Smooth muscle cell (in vitro differentiated cells): Measurements from ENCODE around the gene CTNNA2. TPM values are rescaled to one million over a fixed set of nuclear protein-coding genes. Genes with fewer than 3 reads are reported as not detected.

ENCODE experiments used
- DNase-seq: peaks from one replicate; lab custom pipeline; 2025; ENCODE audit not compliant: unreplicated experiment; lab: John Stamatoyannopoulos, UW
- H2AFZ ChIP-seq: fragments of 200-600 bp; sonication (generic); 2 replicates; pipeline ENCODE4 v1.6.0; 2016; ENCODE audit warnings: antibody characterized with exemption, low read depth, mild to moderate bottlenecking
- H3F3A ChIP-seq: fragments of 200-600 bp; sonication (generic); 2 replicates; pipeline ENCODE4 v1.6.0; 2017; ENCODE audit warnings: antibody characterized with exemption, low read depth
- H3K27ac ChIP-seq: fragments of 200-600 bp; sonication (generic); 2 replicates; pipeline ENCODE4 v1.5.1; 2016; ENCODE audit warnings: low read depth, mild to moderate bottlenecking
- H3K27me3 ChIP-seq: fragments of 200-600 bp; sonication (generic); 2 replicates; pipeline ENCODE4 v1.6.1; 2016; ENCODE audit warnings: low read depth, mild to moderate bottlenecking
- H3K36me3 ChIP-seq: fragments of 200-600 bp; sonication (generic); 2 replicates; pipeline ENCODE4 v1.5.1; 2016; ENCODE audit warnings: low read depth
- H3K4me1 ChIP-seq: fragments of 200-600 bp; sonication (generic); 2 replicates; pipeline ENCODE4 v1.5.1; 2016; ENCODE audit warnings: low read depth
- H3K4me2 ChIP-seq: fragments of 200-600 bp; sonication (generic); 2 replicates; pipeline ENCODE4 v1.6.0; 2016; ENCODE audit warnings: mild to moderate bottlenecking
- H3K4me3 ChIP-seq: fragments of 200-600 bp; sonication (generic); 2 replicates; pipeline ENCODE4 v1.5.1; 2016; ENCODE audit warnings: mild to moderate bottlenecking
- H3K79me2 ChIP-seq: fragments of 200-600 bp; sonication (generic); 2 replicates; pipeline ENCODE4 v1.6.0; 2016; ENCODE audit warnings: low read depth, mild to moderate bottlenecking
- H3K9ac ChIP-seq: fragments of 200-600 bp; sonication (generic); 2 replicates; pipeline ENCODE4 v1.6.0; 2016; ENCODE audit warnings: low read depth
- H3K9me3 ChIP-seq: fragments of 200-600 bp; sonication (generic); replicated peaks from 2 replicates; pipeline ENCODE4 v1.5.1; 2016; ENCODE audit warnings: low read depth
- H4K20me1 ChIP-seq: fragments of 200-600 bp; sonication (generic); 2 replicates; pipeline ENCODE4 v1.6.0; 2016; ENCODE audit warnings: low read depth
- WGBS: methylation state at CpG from one replicate; pipeline ENCODE4 v1.1.7; 2016; ENCODE audit warnings: low lambda C conversion rate; 5-methylcytosine and 5-hydroxymethylcytosine counted together
- polyA plus RNA-seq: library from polyadenylated mRNA; unstranded; fragments of >200 nt; fragmentation: Nextera tagmentation; extraction: Ambion mirVana; gene quantifications from 2 replicates; pipeline ENCODE4 v1.2.1, GENCODE V29; 2016
- total RNA-seq: library from RNA; depleted of rRNA; stranded (reverse); fragments of >200 nt; gene quantifications from 2 replicates; pipeline ENCODE4 v1.2.3, GENCODE V29; 2014
- TF ChIP-seq, protein P1 (sequence below): fragments of 200-600 bp; sonication (generic); IDR thresholded peaks from 2 replicates; pipeline ENCODE4 v1.5.1; 2017; ENCODE audit warnings: borderline replicate concordance, mild to moderate bottlenecking, antibody characterized with exemption; ENCODE audit not compliant: insufficient read depth, poor library complexity, severe bottlenecking

The CTNNA2 gene
- total and polyA plus RNA-seq, 2 experiments from 2014 or later, result not detected

DNA sequence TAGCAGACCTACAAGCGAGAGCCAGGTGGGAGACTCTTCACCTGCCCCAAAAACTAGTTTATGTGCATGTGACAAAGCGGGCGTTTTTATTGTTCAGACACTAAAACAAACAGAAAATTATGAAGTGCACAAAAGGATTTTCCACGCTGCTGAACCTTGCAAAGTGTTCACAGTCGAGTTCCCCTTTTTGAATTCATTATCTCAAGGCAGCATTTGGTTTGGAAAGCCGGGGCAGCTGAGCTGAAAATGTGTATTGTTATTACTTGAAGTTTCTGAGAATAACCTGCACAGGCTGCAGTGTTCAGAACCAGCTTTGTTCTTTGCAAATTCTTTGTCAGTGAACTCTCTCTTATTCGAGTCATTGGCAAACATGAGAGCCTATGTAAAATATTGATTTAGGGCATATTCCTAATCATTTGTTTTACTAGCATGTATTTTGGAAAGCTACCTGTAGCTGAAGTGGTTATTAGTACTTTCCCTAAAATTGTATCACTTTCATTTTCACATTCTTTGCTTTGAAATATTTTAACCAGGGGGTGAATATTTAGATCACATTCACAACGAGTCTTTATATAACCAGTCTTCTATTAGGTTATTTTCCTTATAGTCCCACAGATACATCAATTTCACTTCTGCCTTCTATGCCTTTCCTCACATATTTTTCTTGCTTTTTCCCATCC lies 732.2 kb downstream of the CTNNA2 start:
- H3K27me3 ChIP-seq, result no peaks in the 10 kb centered on the region
- no peak for DNase-seq
- H3K36me3 ChIP-seq, result no peaks in the 10 kb centered on the region
- no peak overlapping the region for H3K9ac ChIP-seq
- H3K79me2 ChIP-seq, result no peaks in the 10 kb centered on the region
- H3K27ac ChIP-seq, result no peak overlapping the region
- H3F3A ChIP-seq, result no peaks in the 10 kb centered on the region
- WGBS, result 91% methylated on average over 8 of the region's 8 CpGs
- no peaks in the 10 kb centered on the region for H3K9me3 ChIP-seq
- no peaks in the 10 kb centered on the region for H4K20me1 ChIP-seq
- no peaks in the 10 kb centered on the region for H3K4me1 ChIP-seq
- H3K4me2 ChIP-seq, result no peak overlapping the region
- H3K4me3 ChIP-seq, result no peak overlapping the region
- TF ChIP-seq, protein P1, sequence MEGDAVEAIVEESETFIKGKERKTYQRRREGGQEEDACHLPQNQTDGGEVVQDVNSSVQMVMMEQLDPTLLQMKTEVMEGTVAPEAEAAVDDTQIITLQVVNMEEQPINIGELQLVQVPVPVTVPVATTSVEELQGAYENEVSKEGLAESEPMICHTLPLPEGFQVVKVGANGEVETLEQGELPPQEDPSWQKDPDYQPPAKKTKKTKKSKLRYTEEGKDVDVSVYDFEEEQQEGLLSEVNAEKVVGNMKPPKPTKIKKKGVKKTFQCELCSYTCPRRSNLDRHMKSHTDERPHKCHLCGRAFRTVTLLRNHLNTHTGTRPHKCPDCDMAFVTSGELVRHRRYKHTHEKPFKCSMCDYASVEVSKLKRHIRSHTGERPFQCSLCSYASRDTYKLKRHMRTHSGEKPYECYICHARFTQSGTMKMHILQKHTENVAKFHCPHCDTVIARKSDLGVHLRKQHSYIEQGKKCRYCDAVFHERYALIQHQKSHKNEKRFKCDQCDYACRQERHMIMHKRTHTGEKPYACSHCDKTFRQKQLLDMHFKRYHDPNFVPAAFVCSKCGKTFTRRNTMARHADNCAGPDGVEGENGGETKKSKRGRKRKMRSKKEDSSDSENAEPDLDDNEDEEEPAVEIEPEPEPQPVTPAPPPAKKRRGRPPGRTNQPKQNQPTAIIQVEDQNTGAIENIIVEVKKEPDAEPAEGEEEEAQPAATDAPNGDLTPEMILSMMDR, result no peak
- no peak overlapping the region for H2AFZ ChIP-seq

DNA sequence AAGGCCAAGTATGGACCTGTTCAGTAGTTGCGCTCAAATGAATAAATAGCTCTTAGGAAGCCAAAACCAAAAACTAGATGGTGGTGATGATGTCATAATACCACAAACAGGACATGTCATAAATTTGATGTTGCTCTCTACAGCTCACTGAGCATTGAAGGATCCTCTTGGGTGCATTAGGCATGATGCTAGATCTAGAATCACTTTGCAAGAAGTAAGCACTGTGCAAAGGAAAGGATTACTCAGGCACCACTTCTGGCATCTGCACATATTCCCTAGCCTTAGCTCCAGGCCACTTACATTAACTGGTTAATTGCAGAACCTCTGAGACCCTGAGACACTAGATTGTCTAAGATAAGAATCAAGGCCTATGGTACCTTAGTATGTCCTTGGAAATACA lies 733.7 kb downstream of the CTNNA2 start:
- no peak overlapping the region for H2AFZ ChIP-seq
- H3K9ac ChIP-seq, result no peak overlapping the region
- no peaks in the 10 kb centered on the region for H3K27me3 ChIP-seq
- no peaks in the 10 kb centered on the region for H4K20me1 ChIP-seq
- no peak overlapping the region for H3K27ac ChIP-seq
- no peaks in the 10 kb centered on the region for H3K4me1 ChIP-seq
- H3K79me2 ChIP-seq, result no peaks in the 10 kb centered on the region
- no peaks in the 10 kb centered on the region for H3F3A ChIP-seq
- DNase-seq, result no peak
- H3K4me2 ChIP-seq, result no peak overlapping the region
- TF ChIP-seq, protein P1, result no peak
- WGBS, result 96% methylated on average over 1 of the region's 1 CpG
- H3K9me3 ChIP-seq, result no peaks in the 10 kb centered on the region
- no peak overlapping the region for H3K4me3 ChIP-seq
- H3K36me3 ChIP-seq, result no peaks in the 10 kb centered on the region

DNA sequence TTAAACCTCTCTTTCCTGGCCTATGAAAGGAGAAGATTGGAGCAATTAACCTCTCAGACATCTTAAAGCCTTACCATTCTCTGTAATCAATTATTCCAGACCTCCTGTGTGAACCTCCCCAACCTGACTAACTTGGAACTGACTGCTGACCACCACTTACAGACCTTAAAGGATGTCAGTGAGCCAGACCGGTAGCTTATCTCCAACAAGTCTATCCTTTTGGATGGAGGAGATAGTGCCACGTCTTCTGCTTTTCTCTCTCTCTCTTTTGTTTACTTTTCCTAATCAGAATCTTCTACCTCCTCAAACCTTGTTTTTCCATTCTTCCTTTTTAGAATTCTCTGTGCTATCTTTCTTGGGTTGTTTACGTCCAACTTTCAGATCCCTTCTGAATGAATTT lies 734.5 kb downstream of the CTNNA2 start:
- Histone ChIP-seq H3K4me3 (no peak overlapping the region), H3K9ac (no peak overlapping the region), H3K4me1 (no peaks in the 10 kb centered on the region), H4K20me1 (no peaks in the 10 kb centered on the region), H3K9me3 (no peaks in the 10 kb centered on the region), H3K27me3 (no peaks in the 10 kb centered on the region), H3K4me2 (no peak overlapping the region), H3K27ac (no peak overlapping the region), H3F3A (no peaks in the 10 kb centered on the region), H2AFZ (no peak overlapping the region), H3K79me2 (no peaks in the 10 kb centered on the region), H3K36me3 (no peaks in the 10 kb centered on the region)
- TF ChIP-seq, protein P1, result no peak
- WGBS, result 57% methylated on average over 3 of the region's 3 CpGs
- DNase-seq, result no peak

DNA sequence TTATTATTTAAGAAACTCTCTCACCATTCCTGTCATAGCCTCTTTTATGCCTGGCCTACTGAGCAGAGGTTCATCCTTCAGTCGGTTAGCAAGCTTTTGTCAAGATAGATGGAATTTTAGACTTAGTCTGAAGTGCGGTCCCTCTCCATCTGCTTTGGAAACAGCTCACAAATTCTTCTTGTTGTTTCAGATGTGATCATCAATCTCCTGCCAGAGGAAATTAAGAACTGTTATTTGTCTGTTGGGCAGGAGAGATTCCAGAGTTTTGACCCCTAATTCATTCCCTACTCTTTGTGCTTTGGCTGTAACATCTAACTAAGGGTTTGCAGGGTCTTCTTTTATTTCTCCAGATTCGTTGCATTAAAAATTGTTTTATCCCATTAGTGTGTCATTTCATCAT lies 735.3 kb downstream of the CTNNA2 start:
- Histone ChIP-seq H3K27ac (no peak overlapping the region), H3K27me3 (no peaks in the 10 kb centered on the region), H3K9ac (no peak overlapping the region), H3K4me1 (no peaks in the 10 kb centered on the region), H3K9me3 (no peaks in the 10 kb centered on the region), H3K36me3 (no peaks in the 10 kb centered on the region), H3K79me2 (no peaks in the 10 kb centered on the region), H2AFZ (no peak overlapping the region), H4K20me1 (no peaks in the 10 kb centered on the region), H3K4me3 (no peak overlapping the region), H3F3A (no peaks in the 10 kb centered on the region), H3K4me2 (no peak overlapping the region)
- DNase-seq, result no peak
- TF ChIP-seq, protein P1, result no peak
- 97% methylated on average over 3 of the region's 3 CpGs for WGBS
